BJ (cell line): Measurements from ENCODE around the gene MIF4GD. TPM values are rescaled to one million over a fixed set of nuclear protein-coding genes. Genes with fewer than 3 reads are reported as not detected.

ENCODE experiments used
- CTCF ChIA-PET: fragments of 350-600 bp; formaldehyde crosslinking; extraction: SDS; loops from one replicate; lab custom pipeline; 2021; ENCODE audit warnings: antibody characterized with exemption, inconsistent platforms; lab: Yijun Ruan, JAX
- POLR2A ChIA-PET: fragments of 300-600 bp; sonication (Branson Sonifier 250); formaldehyde crosslinking; extraction: SDS; loops from one replicate; lab custom pipeline; 2021; ENCODE audit warnings: antibody characterized with exemption; lab: Charles Lee
- DNase-seq: peaks from one replicate; pipeline ENCODE4 v3.0.0-alpha.2; 2011; ENCODE audit warnings: low read depth
- H3K27me3 ChIP-seq: 2 replicates; pipeline ENCODE4 v1.6.0; 2011; ENCODE audit warnings: low read length; ENCODE audit not compliant: control insufficient read depth, insufficient read depth
- H3K36me3 ChIP-seq: 2 replicates; pipeline ENCODE4 v1.5.1; 2011; ENCODE audit warnings: low read length; ENCODE audit not compliant: control insufficient read depth, insufficient read depth
- H3K4me3 ChIP-seq: 2 replicates; pipeline ENCODE4 v1.5.1; 2011; ENCODE audit warnings: low read depth, mild to moderate bottlenecking, control low read depth, low read length
- polyA plus RNA-seq: library from polyadenylated mRNA; depleted of rRNA; stranded (reverse); fragments of >200 nt; gene quantifications from 2 replicates; pipeline ENCODE4 v1.2.3, GENCODE V29; 2011
- TF ChIP-seq, protein P1 (sequence below): IDR thresholded peaks from 2 replicates; pipeline ENCODE4 v1.5.1; 2011; ENCODE audit warnings: low read depth, mild to moderate bottlenecking, control low read depth, inconsistent platforms, low read length, moderate library complexity; ENCODE audit not compliant: insufficient read depth

The MIF4GD gene
- polyA plus RNA-seq, 1 experiment, result 29.0 TPM

DNA sequence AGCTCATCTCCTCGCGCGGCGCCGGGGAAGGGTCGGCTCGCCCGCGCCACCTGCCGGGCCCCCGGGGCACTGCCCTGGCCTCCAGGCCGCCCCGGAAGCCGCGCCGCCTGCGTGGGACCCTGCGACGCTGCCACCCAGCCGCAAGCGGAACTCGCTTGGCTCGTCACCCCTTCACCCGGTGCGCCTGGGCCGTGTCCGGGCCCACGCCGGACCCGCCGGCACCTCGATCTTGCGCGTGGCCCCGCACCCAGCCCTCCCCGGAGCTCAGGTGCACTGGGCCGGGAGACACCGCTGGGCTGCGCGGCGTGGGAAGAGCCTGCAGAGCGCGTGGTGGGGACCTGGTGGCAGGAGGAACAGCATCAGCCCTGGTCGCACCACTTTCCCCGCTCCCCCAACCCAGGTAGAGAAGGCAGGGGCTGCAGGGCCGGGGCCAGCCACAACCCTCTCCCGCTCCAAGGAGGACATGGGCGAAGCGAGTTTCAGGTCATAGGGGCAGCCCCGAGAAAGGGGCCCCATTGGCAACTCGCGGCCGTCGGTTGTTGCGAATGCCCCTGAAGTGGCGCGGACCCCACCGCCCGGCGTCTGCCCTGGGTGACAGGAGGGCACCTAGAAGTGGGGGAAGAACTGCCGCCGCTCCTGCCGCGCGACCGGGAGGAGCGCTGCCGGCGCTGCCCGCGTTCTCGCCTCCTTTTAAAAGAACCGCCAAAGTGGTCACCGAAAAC, 363 bp upstream of the MIF4GD start:
- no peak for DNase-seq
- H3K36me3 ChIP-seq, result peaks cover 1% of the 10 kb centered on the region
- POLR2A ChIA-PET, result interaction anchor here (0.5 to 2.2 kb wide), 5 partner anchors 10 to 144 kb away, joined by 3 to 18 read pairs (median 4); partner anchors contain the start of genes GGA3, MRPS7 and SLC25A19
- no peaks in the 10 kb centered on the region for H3K27me3 ChIP-seq
- TF ChIP-seq, protein P1, sequence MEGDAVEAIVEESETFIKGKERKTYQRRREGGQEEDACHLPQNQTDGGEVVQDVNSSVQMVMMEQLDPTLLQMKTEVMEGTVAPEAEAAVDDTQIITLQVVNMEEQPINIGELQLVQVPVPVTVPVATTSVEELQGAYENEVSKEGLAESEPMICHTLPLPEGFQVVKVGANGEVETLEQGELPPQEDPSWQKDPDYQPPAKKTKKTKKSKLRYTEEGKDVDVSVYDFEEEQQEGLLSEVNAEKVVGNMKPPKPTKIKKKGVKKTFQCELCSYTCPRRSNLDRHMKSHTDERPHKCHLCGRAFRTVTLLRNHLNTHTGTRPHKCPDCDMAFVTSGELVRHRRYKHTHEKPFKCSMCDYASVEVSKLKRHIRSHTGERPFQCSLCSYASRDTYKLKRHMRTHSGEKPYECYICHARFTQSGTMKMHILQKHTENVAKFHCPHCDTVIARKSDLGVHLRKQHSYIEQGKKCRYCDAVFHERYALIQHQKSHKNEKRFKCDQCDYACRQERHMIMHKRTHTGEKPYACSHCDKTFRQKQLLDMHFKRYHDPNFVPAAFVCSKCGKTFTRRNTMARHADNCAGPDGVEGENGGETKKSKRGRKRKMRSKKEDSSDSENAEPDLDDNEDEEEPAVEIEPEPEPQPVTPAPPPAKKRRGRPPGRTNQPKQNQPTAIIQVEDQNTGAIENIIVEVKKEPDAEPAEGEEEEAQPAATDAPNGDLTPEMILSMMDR, result peak; percentile 7
- CTCF ChIA-PET, result interaction anchor here (0.5 to 2.7 kb wide), 37 partner anchors 9 to 482 kb away, joined by 3 to 36 read pairs (median 4); partner anchors contain the start of genes GGA3, GRB2, MRPS7 and SLC25A19
- H3K4me3 ChIP-seq, result peak overlapping the region; percentile 71

DNA sequence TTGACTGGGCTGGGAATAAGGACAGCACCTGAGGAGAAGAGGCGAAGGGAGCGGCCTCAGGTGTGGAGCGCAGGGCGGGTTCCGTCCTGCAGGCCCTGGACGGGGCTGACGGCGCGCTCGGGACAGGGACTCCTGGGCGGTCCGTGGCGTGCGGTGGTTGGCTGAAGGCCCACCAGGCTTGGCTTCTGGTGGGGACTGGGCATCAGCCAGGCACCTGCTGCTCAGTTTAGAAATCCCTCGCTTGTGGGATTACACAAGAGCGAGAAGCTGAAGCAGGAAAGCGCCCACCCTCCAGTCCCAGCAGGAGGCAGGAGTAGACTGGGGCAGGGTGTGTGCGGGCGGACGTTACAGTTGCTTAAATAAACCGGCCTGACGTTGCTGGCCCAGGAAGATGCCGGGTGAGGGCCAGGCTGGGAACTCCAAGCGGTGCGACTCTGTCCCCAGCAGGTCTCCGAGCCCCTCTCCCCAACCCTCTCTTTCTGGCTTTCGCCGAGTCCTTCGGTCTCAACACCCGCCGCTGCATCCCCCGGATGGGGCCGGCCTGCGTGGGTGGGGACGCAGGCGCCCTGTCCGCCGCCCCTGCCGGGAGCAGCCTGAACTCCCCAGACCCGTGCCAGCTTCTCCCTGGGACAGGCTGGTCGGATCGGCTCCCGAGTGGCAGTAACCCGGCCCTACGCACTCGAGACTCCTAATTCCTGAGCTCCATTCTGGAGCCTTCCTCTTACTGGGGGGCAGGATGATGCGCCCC, 639 bp downstream of the MIF4GD start:
- peak; percentile 39 for DNase-seq
- POLR2A ChIA-PET, result interaction anchor here (1.0 to 2.2 kb wide), 2 partner anchors 9 to 19 kb away, joined by 3 to 9 read pairs; partner anchors contain the start of genes GGA3, MRPS7 and SLC25A19
- CTCF ChIA-PET, result interaction anchor here (0.7 to 2.7 kb wide), 38 partner anchors 8 to 483 kb away, joined by 3 to 36 read pairs (median 4); partner anchors contain the start of genes GGA3, GRB2, MRPS7 and SLC25A19
- H3K27me3 ChIP-seq, result no peaks in the 10 kb centered on the region
- peaks cover 7% of the 10 kb centered on the region for H3K36me3 ChIP-seq
- peak overlapping the region; percentile 75 for H3K4me3 ChIP-seq
- TF ChIP-seq, protein P1, result peak; percentile 66

DNA sequence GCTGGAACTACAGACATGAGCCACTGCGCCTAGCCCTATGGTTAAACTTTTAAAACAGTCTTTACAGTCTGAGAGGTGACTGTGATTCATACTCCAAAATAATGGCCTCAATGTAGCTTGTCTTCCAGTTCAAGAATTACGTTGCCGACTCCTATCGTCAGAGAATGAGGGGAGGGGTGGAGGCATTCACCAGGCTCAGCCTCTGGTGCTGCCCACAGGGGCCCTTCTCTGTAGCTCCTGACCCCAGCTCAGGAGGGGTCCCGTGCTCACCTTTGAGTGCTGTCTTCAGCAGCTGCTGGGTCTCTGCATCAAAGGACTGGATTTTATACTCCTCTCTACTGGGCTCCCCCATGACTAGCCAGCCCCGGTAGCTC, 1.2 kb downstream of the MIF4GD start:
- POLR2A ChIA-PET, result interaction anchor here (2.2 kb wide), 1 partner anchor 20 kb away, joined by 9 read pairs; the partner anchor contains the start of gene SLC25A19
- Histone ChIP-seq H3K4me3 (peak overlapping the region; percentile 75), H3K27me3 (no peaks in the 10 kb centered on the region), H3K36me3 (peaks cover 7% of the 10 kb centered on the region)
- CTCF ChIA-PET, result interaction anchor here (0.6 to 2.7 kb wide), 10 partner anchors 15 to 155 kb away, joined by 3 to 14 read pairs (median 6); partner anchors contain the start of gene GRB2
- TF ChIP-seq, protein P1, result no peak
- DNase-seq, result no peak

DNA sequence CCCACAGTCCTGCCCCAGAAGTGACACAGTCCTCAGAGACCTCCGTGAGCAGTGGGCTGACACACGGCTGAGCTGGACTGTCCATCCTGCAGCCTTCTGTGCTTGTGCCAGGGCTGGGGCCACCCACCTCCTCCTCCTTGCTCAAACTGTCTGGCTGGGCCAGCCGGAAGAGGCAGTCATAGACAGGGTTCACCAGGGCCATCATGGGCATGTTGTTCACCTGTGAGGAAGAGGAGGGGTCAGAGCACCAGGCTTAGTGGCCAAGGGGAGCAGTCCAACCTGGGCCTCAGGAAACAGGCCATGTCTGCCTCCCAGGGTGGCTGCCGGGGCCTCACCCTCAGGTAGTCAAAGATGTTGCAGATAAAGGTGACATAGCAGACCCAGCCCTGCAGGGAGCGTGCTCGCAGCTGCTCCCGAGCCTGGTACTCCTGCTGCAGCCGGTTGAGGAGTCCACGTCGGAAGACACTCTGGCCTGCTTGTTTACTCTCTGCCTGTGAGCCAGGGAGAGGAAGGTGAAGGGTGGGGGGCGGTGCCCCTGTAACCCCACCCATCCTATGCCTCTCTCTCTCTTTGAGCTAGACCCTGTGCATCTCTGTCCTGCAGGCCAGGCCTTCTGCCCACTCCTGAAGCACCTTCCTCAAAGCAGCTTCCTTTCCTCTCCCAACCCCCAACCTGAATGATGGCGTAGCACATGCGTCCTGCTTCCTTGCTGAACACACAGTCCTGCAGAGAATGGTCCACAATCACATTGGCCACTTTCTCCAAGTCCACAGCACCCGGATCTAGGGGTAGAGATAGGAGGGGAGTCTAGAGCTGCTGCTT, 3.4 kb downstream of the MIF4GD start:
- TF ChIP-seq, protein P1, result no peak
- POLR2A ChIA-PET, result no interaction called here

More for the DNA sequence above, 3.4 kb downstream of the MIF4GD start:
- no peak for DNase-seq
- Histone ChIP-seq H3K4me3 (no peak overlapping the region), H3K27me3 (no peaks in the 10 kb centered on the region), H3K36me3 (peaks cover 9% of the 10 kb centered on the region)
- CTCF ChIA-PET, result interaction anchor here (1.1 kb wide), 1 partner anchor 22 kb away, joined by 3 read pairs; the partner anchor contains the start of gene SLC25A19
